IMR-90 (cell line): ENCODE results near the gene CCNE1. TPM values are rescaled to one million over a fixed set of nuclear protein-coding genes. Genes with fewer than 3 reads are reported as not detected.

Experiments used
- ATAC-seq: fragments of 200-7000 bp; cut with Tn5 transposase; 2 replicates; pipeline ENCODE4 v1.9.1; 2020; ENCODE audit warnings: low read depth, mild to moderate bottlenecking, moderate library complexity
- BruUV-seq: library from RNA; stranded (reverse); fragments of 400-500 nt; replicated peaks from 2 replicates; lab custom pipeline; 2021; lab: Mats Ljungman, UMichigan
- CTCF ChIA-PET: fragments of 300-600 bp; formaldehyde crosslinking; extraction: SDS; loops from one replicate; lab custom pipeline; 2021; ENCODE audit warnings: antibody characterized with exemption; lab: Yijun Ruan, JAX
- POLR2A ChIA-PET: fragments of 300-600 bp; sonication (Branson Sonifier 250); formaldehyde crosslinking; loops from one replicate; lab custom pipeline; 2022; ENCODE audit warnings: antibody characterized with exemption; ENCODE audit not compliant: unreplicated experiment; lab: Charles Lee
- DNase-seq: peaks from one replicate; pipeline ENCODE4 v3.0.0; 2013
- H2AFZ ChIP-seq: replicated peaks from 2 replicates; pipeline ENCODE3; 2013; ENCODE audit warnings: low read length, mild to moderate bottlenecking; ENCODE audit not compliant: poor library complexity
- H2AK5ac ChIP-seq: 2 replicates; pipeline ENCODE4 v1.6.1; 2013; ENCODE audit warnings: low read depth, low read length, inconsistent platforms
- H2AK9ac ChIP-seq: replicated peaks from 2 replicates; pipeline ENCODE3; 2013; ENCODE audit warnings: mild to moderate bottlenecking, low read depth, low read length, moderate library complexity; ENCODE audit not compliant: poor library complexity
- H2BK120ac ChIP-seq: 2 replicates; pipeline ENCODE4 v1.6.1; 2013; ENCODE audit warnings: low read depth, low read length, inconsistent platforms
- H2BK15ac ChIP-seq: 3 replicates; pipeline ENCODE4 v1.6.1; 2013; ENCODE audit warnings: low read depth, low read length, inconsistent platforms
- H2BK20ac ChIP-seq: 2 replicates; pipeline ENCODE4 v1.6.1; 2013; ENCODE audit warnings: low read depth, mild to moderate bottlenecking, inconsistent platforms, low read length, moderate library complexity
- H2BK5ac ChIP-seq: 2 replicates; pipeline ENCODE4 v1.6.1; 2013; ENCODE audit warnings: mild to moderate bottlenecking, low read depth, low read length, inconsistent platforms; ENCODE audit not compliant: poor library complexity, severe bottlenecking
- H3K14ac ChIP-seq: replicated peaks from 2 replicates; pipeline ENCODE4 v1.6.1; 2013; ENCODE audit warnings: low read depth, low read length, inconsistent platforms
- H3K18ac ChIP-seq: 2 replicates; pipeline ENCODE4 v1.6.1; 2013; ENCODE audit warnings: low read depth, low read length, control low read depth
- H3K23ac ChIP-seq: 2 replicates; pipeline ENCODE4 v1.6.1; 2013; ENCODE audit warnings: low read depth, low read length, inconsistent platforms
- H3K27ac ChIP-seq: 2 replicates; pipeline ENCODE4 v1.5.1; 2013; ENCODE audit warnings: mild to moderate bottlenecking, control low read depth, low read length; ENCODE audit not compliant: insufficient read depth
- H3K27me3 ChIP-seq: 2 replicates; pipeline ENCODE4 v1.6.1; 2013; ENCODE audit warnings: low read length; ENCODE audit not compliant: control insufficient read depth, insufficient read depth
- H3K36me3 ChIP-seq: 2 replicates; pipeline ENCODE4 v1.6.1; 2013; ENCODE audit warnings: low read length, mixed read lengths; ENCODE audit not compliant: control insufficient read depth, insufficient read depth
- H3K4ac ChIP-seq: 2 replicates; pipeline ENCODE4 v1.6.1; 2013; ENCODE audit warnings: low read depth, low read length, inconsistent platforms
- H3K4me1 ChIP-seq: 2 replicates; pipeline ENCODE4 v1.6.1; 2013; ENCODE audit warnings: low read length, mixed read lengths; ENCODE audit not compliant: control insufficient read depth, insufficient read depth
- H3K4me2 ChIP-seq: 2 replicates; pipeline ENCODE4 v1.6.1; 2013; ENCODE audit warnings: low read depth, mild to moderate bottlenecking, control low read depth, low read length, moderate library complexity
- H3K4me3 ChIP-seq: 2 replicates; pipeline ENCODE4 v1.5.1; 2013; ENCODE audit warnings: low read depth, mild to moderate bottlenecking, control low read depth, low read length, moderate library complexity; ENCODE audit not compliant: insufficient read depth
- H3K56ac ChIP-seq: 2 replicates; pipeline ENCODE4 v1.6.1; 2013; ENCODE audit warnings: low read length, inconsistent platforms; ENCODE audit not compliant: insufficient read depth; ENCODE audit errors: extremely low read depth
- H3K79me1 ChIP-seq, 2 experiments: 2 replicates each; pipeline ENCODE4 v1.6.1; 2013; ENCODE audit warnings: low read length in 2 of 2, inconsistent platforms in 1 of 2, low read depth in 1 of 2
- H3K9ac ChIP-seq: 2 replicates; pipeline ENCODE4 v1.6.1; 2013; ENCODE audit warnings: low read depth, low read length, control low read depth
- H3K9me1 ChIP-seq: 2 replicates; pipeline ENCODE4 v1.6.1; 2013; ENCODE audit warnings: low read length, inconsistent platforms; ENCODE audit not compliant: insufficient read depth
- H3K9me3 ChIP-seq: 2 replicates; pipeline ENCODE4 v1.6.1; 2013; ENCODE audit warnings: low read length; ENCODE audit not compliant: control insufficient read depth, insufficient read depth
- H4K20me1 ChIP-seq: 2 replicates; pipeline ENCODE4 v1.6.1; 2013; ENCODE audit warnings: low read length, inconsistent platforms; ENCODE audit not compliant: insufficient read depth
- H4K5ac ChIP-seq: 2 replicates; pipeline ENCODE4 v1.6.1; 2013; ENCODE audit warnings: mild to moderate bottlenecking, low read depth, low read length, control low read depth
- H4K8ac ChIP-seq, 2 experiments: 2 replicates each; pipeline ENCODE4 v1.6.1; 2013; ENCODE audit warnings: low read depth in 2 of 2, low read length in 2 of 2, control low read depth in 1 of 2, inconsistent platforms in 1 of 2
- H4K91ac ChIP-seq: 2 replicates; pipeline ENCODE4 v1.6.1; 2013; ENCODE audit warnings: low read depth, low read length, inconsistent platforms; ENCODE audit not compliant: insufficient read depth
- RAD21 ChIP-seq: IDR thresholded peaks from 2 replicates; pipeline ENCODE4 v1.6.1; 2012; ENCODE audit warnings: low read length, improper control_type of control experiment
- SMC3 ChIP-seq: fragments of 150-350 bp; IDR thresholded peaks from 2 replicates; pipeline ENCODE4 v1.6.1; 2016; ENCODE audit warnings: low read depth, mild to moderate bottlenecking, antibody characterized with exemption, low read length, moderate library complexity
- WGBS, 2 experiments: methylation state at CpG; one replicate each; pipeline versions ENCODE4 v1.1.5 to v1.1.7; 2013; ENCODE audit warnings: missing lambda C conversion rate in 2 of 2; ENCODE audit not compliant: insufficient read length in 1 of 2; ENCODE audit errors: extremely low coverage in 2 of 2; 5-methylcytosine and 5-hydroxymethylcytosine counted together
- dilution Hi-C: fragments of 300-500 bp; cut with HindIII; formaldehyde crosslinking; loops from one replicate; pipeline ENCODE4 v1.14.3; 2018; ENCODE audit warnings: low sequenced_read_pairs; ENCODE audit not compliant: unreplicated experiment
- in situ Hi-C: fragments of 300-500 bp; cut with MboI; formaldehyde crosslinking; loops from 3 replicates; pipeline ENCODE4 v1.14.3; 2019; ENCODE audit warnings: low sequenced_read_pairs, inconsistent platforms, mixed read lengths
- intact Hi-C: fragments of 100-400 bp; cut with micrococcal nuclease; formaldehyde crosslinking; loops from 2 replicates; pipeline ENCODE4 v1.10.0; 2022
- polyA plus RNA-seq, 3 experiments: library from polyadenylated mRNA; depleted of rRNA; stranded (reverse); fragments of >200 nt; gene quantifications; 2 replicates each; pipeline ENCODE4 v1.2.3, GENCODE V29; 2012; ENCODE audit warnings: low replicate concordance in 1 of 3
- total RNA-seq: library from RNA; depleted of rRNA; stranded (reverse); fragments of >200 nt; gene quantifications from 2 replicates; pipeline ENCODE4 v1.2.3, GENCODE V29; 2012
- TF ChIP-seq, protein P1 (sequence below): conservative IDR thresholded peaks from 2 replicates; pipeline ENCODE4 v1.5.1; 2012; ENCODE audit warnings: mild to moderate bottlenecking, low read depth, low read length, improper control_type of control experiment

CCNE1 gene
- total and polyA plus RNA-seq, 2 of the 4 experiments (the other 2 are of a cell fraction), result 6.8 to 7.0 TPM

DNA sequence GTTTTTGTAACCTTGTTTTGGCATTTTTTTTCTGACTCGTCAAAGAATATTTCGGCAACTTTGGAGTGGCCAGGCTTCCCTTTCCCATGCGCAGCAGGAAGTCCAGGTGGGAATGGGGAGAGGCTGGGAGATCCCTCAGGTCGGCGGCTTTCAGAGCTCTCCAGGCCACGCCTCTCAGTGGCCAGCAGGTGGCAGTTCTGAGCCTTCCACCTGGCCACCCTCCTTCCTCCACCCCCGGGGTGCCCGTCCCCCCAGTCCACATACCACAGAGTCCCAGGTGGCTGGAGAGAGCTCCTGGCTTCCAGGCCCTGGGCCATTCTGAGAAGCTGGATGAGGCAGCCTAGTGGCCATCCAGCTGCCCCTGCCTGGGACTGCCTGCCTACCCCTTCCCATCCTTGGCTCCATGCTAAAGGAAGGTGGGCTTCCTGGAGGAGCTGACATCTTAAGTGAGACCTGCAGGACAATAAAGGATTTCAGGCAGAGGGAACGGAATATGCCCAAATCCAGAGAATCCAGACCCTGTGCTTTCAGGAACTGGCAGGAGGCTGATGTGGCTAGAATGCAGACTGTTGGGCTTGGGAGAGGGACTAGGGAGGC lies 46.3 kb downstream of the CCNE1 start:
- TF ChIP-seq, protein P1, sequence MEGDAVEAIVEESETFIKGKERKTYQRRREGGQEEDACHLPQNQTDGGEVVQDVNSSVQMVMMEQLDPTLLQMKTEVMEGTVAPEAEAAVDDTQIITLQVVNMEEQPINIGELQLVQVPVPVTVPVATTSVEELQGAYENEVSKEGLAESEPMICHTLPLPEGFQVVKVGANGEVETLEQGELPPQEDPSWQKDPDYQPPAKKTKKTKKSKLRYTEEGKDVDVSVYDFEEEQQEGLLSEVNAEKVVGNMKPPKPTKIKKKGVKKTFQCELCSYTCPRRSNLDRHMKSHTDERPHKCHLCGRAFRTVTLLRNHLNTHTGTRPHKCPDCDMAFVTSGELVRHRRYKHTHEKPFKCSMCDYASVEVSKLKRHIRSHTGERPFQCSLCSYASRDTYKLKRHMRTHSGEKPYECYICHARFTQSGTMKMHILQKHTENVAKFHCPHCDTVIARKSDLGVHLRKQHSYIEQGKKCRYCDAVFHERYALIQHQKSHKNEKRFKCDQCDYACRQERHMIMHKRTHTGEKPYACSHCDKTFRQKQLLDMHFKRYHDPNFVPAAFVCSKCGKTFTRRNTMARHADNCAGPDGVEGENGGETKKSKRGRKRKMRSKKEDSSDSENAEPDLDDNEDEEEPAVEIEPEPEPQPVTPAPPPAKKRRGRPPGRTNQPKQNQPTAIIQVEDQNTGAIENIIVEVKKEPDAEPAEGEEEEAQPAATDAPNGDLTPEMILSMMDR, result peak; percentile 37
- peak; percentile 19; the same call in 1 of the 2 replicates for TF ChIP-seq RAD21
- TF ChIP-seq SMC3, result no peak
- Histone ChIP-seq H2AK9ac (peak overlapping the region; percentile 78), H2AK5ac (no peak overlapping the region), H3K27me3 (peaks cover 2% of the 10 kb centered on the region), H3K79me1 (no peaks in the 10 kb centered on the region), H4K20me1 (no peaks in the 10 kb centered on the region), H3K18ac (no peak overlapping the region), H3K36me3 (no peaks in the 10 kb centered on the region), H3K9me1 (no peaks in the 10 kb centered on the region), H4K5ac (no peak overlapping the region), H3K4me3 (no peak overlapping the region), H3K4ac (no peak overlapping the region), H2BK20ac (no peak overlapping the region), H4K91ac (no peak overlapping the region), H3K9me3 (no peaks in the 10 kb centered on the region), H3K27ac (no peak overlapping the region), H3K56ac (no peak overlapping the region), H2BK120ac (no peak overlapping the region), H3K23ac (no peak overlapping the region), H3K9ac (no peak overlapping the region), H2BK15ac (no peak overlapping the region), H4K8ac (no peak overlapping the region), H3K4me2 (no peak overlapping the region), H3K14ac (no peak overlapping the region), H2AFZ (peak overlapping the region; percentile 43), H2BK5ac (no peak overlapping the region), H3K4me1 (no peaks in the 10 kb centered on the region)
- no TSS peak for BruUV-seq
- ChIA-PET CTCF (interaction anchor here (0.8 kb wide), 1 partner anchor 10 kb away, joined by 3 read pairs; no protein-coding TSS in a partner anchor), POLR2A (no interaction called here)
- dilution Hi-C loops, result no loop called here
- peak; percentile 42; the same call in 1 of the 2 replicates for ATAC-seq
- in situ Hi-C loops, result no loop called here
- DNase-seq, result no peak
- intact Hi-C loops, result loop anchor here (5.0 kb wide), 1 partner anchor 794 kb away; no protein-coding TSS in a partner anchor
- WGBS, 2 experiments, result no CpG with 5 or more reads among the region's 9 CpGs
